ENCODE results near the gene TSHR. TPM values are rescaled to one million over a fixed set of nuclear protein-coding genes. Genes with fewer than 3 reads are reported as not detected.

TSHR gene
- total and polyA plus RNA-seq, 2 experiments from 2014 or later = 0.59 to 0.78 TPM

GRCh38 chr14:81093651-81094050 is 138.2 kb downstream of the TSHR start (continued):
- no peak for TF ChIP-seq EZH2 (IDR thresholded peaks at IDR 0.05; ENCODE audit: low read depth, unreplicated experiment)

GRCh38 chr14:81095539-81095938 is 140.1 kb downstream of the TSHR start:
- H3F3A ChIP-seq (replicated peaks; ENCODE audit: low read depth) = no peaks in the 10 kb centered on the region
- DNase-seq (ENCODE audit: low spot score) (no peak), ATAC-seq (no peak)
- H3K36me3 ChIP-seq (ENCODE audit: insufficient read depth) = no peaks in the 10 kb centered on the region
- TF ChIP-seq ETS1 (IDR thresholded peaks at IDR 0.05) = no peak
- TF ChIP-seq EZH2 (IDR thresholded peaks at IDR 0.05; ENCODE audit: low read depth, unreplicated experiment) = no peak
- TF ChIP-seq CTCF (conservative IDR thresholded peaks at IDR 0.05; ENCODE audit: low read depth in 2 of 2) = no peak
- TF ChIP-seq REST (IDR thresholded peaks at IDR 0.05; ENCODE audit: unreplicated experiment) = no peak
- no peak for TF ChIP-seq ZNF114 (CRISPR knock-in tag; IDR thresholded peaks at IDR 0.05)
- no peak for TF ChIP-seq JUNB (IDR thresholded peaks at IDR 0.05; ENCODE audit: unreplicated experiment)
- TF ChIP-seq, protein P1, sequence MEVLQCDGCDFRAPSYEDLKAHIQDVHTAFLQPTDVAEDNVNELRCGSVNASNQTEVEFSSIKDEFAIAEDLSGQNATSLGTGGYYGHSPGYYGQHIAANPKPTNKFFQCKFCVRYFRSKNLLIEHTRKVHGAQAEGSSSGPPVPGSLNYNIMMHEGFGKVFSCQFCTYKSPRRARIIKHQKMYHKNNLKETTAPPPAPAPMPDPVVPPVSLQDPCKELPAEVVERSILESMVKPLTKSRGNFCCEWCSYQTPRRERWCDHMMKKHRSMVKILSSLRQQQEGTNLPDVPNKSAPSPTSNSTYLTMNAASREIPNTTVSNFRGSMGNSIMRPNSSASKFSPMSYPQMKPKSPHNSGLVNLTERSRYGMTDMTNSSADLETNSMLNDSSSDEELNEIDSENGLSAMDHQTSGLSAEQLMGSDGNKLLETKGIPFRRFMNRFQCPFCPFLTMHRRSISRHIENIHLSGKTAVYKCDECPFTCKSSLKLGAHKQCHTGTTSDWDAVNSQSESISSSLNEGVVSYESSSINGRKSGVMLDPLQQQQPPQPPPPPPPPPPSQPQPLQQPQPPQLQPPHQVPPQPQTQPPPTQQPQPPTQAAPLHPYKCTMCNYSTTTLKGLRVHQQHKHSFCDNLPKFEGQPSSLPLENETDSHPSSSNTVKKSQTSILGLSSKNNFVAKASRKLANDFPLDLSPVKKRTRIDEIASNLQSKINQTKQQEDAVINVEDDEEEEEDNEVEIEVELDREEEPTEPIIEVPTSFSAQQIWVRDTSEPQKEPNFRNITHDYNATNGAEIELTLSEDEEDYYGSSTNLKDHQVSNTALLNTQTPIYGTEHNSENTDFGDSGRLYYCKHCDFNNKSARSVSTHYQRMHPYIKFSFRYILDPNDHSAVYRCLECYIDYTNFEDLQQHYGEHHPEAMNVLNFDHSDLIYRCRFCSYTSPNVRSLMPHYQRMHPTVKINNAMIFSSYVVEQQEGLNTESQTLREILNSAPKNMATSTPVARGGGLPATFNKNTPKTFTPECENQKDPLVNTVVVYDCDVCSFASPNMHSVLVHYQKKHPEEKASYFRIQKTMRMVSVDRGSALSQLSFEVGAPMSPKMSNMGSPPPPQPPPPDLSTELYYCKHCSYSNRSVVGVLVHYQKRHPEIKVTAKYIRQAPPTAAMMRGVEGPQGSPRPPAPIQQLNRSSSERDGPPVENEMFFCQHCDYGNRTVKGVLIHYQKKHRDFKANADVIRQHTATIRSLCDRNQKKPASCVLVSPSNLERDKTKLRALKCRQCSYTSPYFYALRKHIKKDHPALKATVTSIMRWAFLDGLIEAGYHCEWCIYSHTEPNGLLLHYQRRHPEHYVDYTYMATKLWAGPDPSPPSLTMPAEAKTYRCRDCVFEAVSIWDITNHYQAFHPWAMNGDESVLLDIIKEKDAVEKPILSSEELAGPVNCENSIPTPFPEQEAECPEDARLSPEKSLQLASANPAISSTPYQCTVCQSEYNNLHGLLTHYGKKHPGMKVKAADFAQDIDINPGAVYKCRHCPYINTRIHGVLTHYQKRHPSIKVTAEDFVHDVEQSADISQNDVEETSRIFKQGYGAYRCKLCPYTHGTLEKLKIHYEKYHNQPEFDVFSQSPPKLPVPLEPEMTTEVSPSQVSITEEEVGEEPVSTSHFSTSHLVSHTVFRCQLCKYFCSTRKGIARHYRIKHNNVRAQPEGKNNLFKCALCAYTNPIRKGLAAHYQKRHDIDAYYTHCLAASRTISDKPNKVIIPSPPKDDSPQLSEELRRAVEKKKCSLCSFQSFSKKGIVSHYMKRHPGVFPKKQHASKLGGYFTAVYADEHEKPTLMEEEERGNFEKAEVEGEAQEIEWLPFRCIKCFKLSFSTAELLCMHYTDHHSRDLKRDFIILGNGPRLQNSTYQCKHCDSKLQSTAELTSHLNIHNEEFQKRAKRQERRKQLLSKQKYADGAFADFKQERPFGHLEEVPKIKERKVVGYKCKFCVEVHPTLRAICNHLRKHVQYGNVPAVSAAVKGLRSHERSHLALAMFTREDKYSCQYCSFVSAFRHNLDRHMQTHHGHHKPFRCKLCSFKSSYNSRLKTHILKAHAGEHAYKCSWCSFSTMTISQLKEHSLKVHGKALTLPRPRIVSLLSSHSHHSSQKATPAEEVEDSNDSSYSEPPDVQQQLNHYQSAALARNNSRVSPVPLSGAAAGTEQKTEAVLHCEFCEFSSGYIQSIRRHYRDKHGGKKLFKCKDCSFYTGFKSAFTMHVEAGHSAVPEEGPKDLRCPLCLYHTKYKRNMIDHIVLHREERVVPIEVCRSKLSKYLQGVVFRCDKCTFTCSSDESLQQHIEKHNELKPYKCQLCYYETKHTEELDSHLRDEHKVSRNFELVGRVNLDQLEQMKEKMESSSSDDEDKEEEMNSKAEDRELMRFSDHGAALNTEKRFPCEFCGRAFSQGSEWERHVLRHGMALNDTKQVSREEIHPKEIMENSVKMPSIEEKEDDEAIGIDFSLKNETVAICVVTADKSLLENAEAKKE (CRISPR knock-in tag; IDR thresholded peaks at IDR 0.05) = no peak
- TF ChIP-seq EZH2phosphoT487 (IDR thresholded peaks at IDR 0.05; ENCODE audit: unreplicated experiment) = no peak
- no peak for TF ChIP-seq NANOG (IDR thresholded peaks at IDR 0.05; ENCODE audit: borderline replicate concordance)
- no peaks in the 10 kb centered on the region for H3K36me3 Mint-ChIP-seq (ENCODE audit: low read depth)
- H3K79me2 ChIP-seq (replicated peaks; ENCODE audit: insufficient read depth) = no peaks in the 10 kb centered on the region
- no peaks in the 10 kb centered on the region for H3K27me3 ChIP-seq (ENCODE audit: insufficient read depth)
- H3K4me1 ChIP-seq (ENCODE audit: insufficient read depth) = no peaks in the 10 kb centered on the region
- no peaks in the 10 kb centered on the region for H3K4me1 Mint-ChIP-seq
- no peak overlapping the region for H3K4me2 ChIP-seq
- no peaks in the 10 kb centered on the region for H3K9me3 Mint-ChIP-seq
- H4K20me1 ChIP-seq (replicated peaks; ENCODE audit: insufficient read depth) = no peaks in the 10 kb centered on the region
- H3K4me3 Mint-ChIP-seq = no peak overlapping the region
- no peak overlapping the region for H3K27ac Mint-ChIP-seq
- no peaks in the 10 kb centered on the region for H3K27me3 Mint-ChIP-seq (ENCODE audit: insufficient read depth, low read depth, poor library complexity)
- H2AFZ ChIP-seq = no peak overlapping the region
- peaks cover 12% of the 10 kb centered on the region; the same call in 1 of the 2 replicates for H3K9me2 ChIP-seq (ENCODE audit: insufficient read depth)
- H3K27ac ChIP-seq (ENCODE audit: low read depth) = no peak overlapping the region
- no peak overlapping the region for H3K4me3 ChIP-seq
